Transverse colon (tissue), 4 donors: ENCODE data around the gene RXFP2.

Experiments used
- POLR2AphosphoS5 ChIP-seq, 3 donors: sonication (generic); formaldehyde crosslinking; IDR thresholded peaks; one replicate each; pipeline ENCODE4 v1.6.1; 2016; ENCODE audit warnings: antibody characterized with exemption in 3 of 3
- TF ChIP-seq, protein P1 (sequence below), 5 experiments: fragments of 200-600 bp in 3 of 5; fragments of 450-650 bp in 2 of 5; sonication (generic) in 3 of 5; IDR thresholded peaks; 1 replicate in 2 of 5; 2 replicates in 3 of 5; pipeline ENCODE4 v1.5.1; 2016 to 2017; ENCODE audit warnings: antibody characterized with exemption in 5 of 5, inconsistent platforms in 3 of 5, mild to moderate bottlenecking in 2 of 5, moderate library complexity in 1 of 5

DNA sequence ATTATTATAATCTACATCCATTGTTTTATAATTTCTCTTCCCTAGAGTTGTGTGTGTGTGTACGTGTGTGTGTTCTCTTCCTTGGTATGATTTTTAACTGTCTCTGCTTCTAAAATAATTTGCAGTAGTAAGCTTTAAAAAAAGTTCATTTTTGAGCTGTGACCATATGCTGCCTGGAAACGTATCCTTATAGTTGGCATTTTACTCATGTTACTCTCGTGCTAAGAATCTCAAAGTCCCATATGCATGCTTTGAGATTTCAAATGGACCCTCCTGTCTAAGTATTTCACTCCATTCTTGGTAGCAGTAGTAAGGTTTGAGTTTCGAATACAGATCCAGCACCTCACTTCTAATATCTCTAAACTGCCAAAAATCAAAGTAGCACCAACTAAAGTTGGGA, 109.9 kb downstream of the RXFP2 start:
- TF ChIP-seq, protein P1, sequence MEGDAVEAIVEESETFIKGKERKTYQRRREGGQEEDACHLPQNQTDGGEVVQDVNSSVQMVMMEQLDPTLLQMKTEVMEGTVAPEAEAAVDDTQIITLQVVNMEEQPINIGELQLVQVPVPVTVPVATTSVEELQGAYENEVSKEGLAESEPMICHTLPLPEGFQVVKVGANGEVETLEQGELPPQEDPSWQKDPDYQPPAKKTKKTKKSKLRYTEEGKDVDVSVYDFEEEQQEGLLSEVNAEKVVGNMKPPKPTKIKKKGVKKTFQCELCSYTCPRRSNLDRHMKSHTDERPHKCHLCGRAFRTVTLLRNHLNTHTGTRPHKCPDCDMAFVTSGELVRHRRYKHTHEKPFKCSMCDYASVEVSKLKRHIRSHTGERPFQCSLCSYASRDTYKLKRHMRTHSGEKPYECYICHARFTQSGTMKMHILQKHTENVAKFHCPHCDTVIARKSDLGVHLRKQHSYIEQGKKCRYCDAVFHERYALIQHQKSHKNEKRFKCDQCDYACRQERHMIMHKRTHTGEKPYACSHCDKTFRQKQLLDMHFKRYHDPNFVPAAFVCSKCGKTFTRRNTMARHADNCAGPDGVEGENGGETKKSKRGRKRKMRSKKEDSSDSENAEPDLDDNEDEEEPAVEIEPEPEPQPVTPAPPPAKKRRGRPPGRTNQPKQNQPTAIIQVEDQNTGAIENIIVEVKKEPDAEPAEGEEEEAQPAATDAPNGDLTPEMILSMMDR (IDR thresholded peaks at IDR 0.05), result no peak
- TF ChIP-seq POLR2AphosphoS5 (IDR thresholded peaks at IDR 0.05), result no peak
